LNCAP (cell line): ENCODE data around the gene TEAD2.

Source experiments
- TF ChIP-seq, protein P1 (sequence below): fragments of 450-650 bp; IDR thresholded peaks from 2 replicates; pipeline ENCODE4 v1.5.1; 2017; ENCODE audit warnings: mild to moderate bottlenecking

Gene TEAD2

DNA sequence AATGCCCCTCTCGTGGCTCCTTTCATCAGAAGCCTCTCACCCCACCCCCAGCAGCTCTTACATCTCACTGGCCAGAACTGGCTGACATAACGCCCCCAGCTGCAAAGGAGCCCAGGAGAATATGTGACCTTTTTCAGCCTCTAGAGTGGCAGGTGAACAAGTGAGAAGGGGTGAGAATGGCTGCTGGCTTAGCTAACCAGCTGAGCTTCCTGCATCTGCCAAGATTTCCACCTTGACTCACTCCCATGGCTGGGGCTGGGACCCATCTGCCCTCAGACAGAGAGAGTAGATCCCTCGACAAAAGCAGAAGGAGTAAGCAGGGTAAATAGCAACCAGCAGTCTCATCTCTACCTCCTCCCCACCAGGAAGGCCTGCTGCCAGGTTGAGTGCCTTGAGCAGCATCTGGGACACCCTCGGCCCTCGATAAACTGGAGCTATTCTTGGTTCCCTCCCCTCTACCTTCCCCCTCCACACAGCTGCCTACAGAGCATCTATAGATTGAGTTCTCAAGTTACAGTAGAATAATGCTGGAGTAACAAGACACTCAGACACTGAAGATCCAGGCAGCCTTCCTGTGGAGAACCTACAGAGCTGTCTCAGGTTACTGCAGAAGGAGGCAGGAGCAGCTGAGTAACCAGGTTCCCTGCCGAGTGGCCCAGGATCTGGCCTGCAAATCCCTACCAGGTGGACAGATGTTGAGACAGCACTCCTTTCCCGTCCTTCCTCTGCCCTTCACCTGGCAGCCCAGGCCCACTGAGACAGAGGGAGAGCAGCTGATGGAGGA is 41.4 kb upstream of the TEAD2 start:
- TF ChIP-seq, protein P1, sequence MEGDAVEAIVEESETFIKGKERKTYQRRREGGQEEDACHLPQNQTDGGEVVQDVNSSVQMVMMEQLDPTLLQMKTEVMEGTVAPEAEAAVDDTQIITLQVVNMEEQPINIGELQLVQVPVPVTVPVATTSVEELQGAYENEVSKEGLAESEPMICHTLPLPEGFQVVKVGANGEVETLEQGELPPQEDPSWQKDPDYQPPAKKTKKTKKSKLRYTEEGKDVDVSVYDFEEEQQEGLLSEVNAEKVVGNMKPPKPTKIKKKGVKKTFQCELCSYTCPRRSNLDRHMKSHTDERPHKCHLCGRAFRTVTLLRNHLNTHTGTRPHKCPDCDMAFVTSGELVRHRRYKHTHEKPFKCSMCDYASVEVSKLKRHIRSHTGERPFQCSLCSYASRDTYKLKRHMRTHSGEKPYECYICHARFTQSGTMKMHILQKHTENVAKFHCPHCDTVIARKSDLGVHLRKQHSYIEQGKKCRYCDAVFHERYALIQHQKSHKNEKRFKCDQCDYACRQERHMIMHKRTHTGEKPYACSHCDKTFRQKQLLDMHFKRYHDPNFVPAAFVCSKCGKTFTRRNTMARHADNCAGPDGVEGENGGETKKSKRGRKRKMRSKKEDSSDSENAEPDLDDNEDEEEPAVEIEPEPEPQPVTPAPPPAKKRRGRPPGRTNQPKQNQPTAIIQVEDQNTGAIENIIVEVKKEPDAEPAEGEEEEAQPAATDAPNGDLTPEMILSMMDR = no peak

DNA sequence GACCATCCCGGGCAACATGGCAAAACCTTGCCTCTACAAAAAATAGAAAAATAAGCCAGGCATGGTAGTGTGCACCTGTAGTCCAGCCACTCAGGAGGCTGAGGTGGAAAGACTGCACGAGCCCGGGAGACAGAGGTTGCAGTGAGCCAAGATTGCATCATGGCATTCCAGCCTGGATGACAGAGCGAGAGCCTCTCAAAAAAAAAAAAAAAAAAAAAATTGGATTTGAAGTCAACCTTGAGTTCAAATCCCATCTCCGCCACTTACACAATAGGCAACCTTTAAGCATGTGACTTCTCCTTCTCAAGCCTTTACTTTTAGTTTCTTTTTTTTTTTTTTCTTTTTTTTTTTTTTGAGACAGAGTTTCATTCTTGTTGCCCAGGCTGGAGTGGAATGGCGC is 37.8 kb upstream of the TEAD2 start:
- TF ChIP-seq, protein P1 = no peak

DNA sequence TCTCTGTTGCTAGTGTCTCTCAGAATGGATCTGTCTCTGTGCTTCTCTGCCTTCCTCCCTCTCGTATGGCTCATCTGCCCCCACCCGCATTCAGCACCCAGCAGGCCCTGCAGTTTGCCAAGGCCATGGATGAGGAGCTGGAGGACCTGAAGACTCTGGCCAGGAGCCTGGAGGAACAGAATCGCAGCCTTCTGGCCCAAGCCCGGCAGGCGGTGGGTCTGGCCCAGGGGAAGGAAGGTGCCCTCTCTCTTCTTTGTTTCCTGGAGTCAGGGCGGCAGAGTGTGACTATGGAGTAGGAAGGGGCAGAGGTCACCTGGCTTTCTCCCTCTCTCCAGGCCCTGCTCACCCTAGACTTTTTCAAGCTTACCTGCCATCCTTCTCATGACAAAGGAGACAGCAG is 36.7 kb upstream of the TEAD2 start:
- TF ChIP-seq, protein P1 = no peak

DNA sequence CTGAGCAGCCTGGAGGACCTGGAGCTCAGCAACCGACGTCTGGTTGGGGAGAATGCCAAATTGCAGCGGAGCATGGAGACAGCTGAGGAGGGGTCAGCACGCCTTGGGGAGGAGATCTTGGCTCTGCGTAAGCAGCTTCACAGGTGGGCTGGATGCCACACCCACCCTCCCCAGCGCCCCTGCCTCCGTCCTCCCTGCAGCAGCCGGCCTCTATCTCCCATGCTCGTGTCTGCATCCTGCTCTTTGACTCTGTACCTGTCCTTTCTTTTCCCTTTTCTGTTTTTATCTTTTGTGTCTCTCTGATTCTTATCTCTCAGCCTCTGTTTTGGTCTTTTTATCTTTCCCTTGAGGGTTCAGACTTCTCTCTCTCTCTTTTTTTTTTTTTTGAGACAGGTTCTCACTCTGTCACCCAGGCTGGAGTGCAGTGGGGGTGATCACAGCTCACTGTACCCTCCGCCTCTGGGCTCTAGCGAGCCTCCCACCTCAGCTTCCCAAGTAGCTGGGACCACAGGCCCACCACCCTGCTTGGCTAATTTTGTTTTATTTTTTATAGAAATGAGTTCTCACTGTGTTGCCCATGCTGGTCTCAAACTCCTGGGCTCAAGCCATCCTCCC is 35.9 kb upstream of the TEAD2 start:
- TF ChIP-seq, protein P1 = no peak

DNA sequence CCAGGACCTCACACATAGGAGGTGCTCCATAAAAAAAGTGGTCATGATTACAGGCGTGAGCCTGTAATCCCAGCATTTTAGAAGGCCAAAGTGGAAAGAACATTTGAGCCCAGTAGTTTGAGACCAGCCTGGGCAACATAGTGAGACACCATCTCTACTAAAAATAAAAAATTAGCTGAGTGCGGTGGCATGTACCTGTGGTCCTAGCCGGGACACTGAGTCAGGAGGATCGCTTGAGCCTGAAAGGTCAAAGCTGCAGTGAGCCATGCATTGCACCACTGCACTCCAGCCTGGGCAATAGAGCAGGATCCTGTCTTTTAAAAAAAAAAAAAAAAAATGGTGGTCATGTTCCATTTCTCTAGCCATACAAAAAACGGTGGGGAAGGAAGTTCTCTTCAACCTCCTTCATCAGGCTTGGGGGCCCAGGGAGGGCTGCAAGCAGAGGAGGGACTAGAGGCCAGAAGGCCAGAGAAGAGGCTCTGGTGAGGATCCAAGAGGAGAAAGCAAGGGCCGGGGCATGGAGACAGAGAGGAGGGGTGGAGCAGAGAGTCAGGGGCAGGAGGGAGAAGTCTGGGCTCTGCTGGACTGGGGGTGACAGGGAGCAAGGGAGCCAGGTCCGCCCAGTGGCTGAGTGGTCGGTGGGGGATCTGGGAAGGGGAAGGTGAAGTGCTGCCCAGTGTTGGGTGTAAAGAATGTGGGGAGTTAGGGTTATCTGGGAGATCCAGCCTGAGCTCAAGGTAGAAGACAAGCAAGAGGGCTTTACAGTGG is 34.7 kb upstream of the TEAD2 start:
- TF ChIP-seq, protein P1 = no peak

DNA sequence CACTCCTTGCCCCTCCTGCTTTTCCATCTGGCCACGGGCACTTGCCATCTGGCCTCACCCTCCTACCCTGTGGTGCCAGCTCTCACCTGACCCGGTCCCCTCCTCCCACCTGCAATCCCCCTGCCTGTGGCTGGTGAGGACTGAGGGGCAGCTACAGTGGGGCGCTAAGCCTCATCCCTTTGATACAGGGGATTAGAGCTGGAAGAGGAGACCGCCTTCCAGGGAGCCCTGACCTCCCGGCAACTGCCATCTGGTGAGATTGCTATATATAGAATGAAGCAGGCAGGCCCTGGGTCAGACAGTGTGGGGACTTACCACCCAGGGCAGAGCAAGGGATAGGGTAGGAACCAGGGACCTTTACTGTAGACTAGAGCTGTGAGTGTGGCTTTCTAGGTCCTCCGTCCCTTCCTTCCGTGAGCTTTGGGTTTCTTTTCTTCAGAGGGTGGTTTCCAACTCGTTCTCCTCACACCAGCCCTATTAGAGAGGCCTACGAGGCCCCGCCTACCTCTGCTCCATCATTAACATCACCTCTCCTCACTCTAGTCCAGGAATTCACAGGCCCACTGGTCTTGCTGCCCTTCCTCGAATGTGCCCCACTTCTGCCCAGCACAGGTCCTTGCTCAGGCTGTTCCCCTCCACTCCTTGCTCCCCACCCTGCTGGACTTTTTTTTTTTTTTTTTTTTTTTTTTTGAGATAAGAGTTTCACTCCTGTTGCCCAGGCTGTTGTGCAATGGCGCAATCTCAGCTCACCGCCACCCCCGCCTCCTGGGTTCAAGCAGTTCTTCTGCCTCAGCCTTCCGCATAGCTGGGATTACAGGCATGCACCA is 33.6 kb upstream of the TEAD2 start:
- TF ChIP-seq, protein P1 = no peak

DNA sequence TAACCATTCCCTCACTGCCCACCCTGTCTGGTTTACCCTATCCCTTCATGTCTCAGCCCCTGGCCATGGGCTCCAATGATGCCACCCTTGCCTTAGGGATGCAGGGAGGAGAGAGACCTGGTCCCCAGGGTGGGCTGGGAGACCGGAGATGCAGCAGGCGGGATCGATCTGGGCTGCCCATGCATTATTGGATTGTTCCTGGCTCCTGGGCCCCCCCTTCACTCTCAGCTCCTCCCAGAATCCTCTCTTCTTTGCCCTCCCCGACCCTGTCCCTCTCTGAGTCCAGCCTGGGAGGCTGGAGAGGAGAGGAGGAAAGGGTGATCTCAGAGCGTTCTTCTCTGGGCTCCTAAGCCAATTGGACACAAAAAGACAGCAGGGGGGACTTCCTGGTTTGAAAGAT is 31.7 kb upstream of the TEAD2 start:
- TF ChIP-seq, protein P1 = no peak
